Small intestine (tissue), 7 donors: ENCODE measurements around the gene NUP62. TPM values are rescaled to one million over a fixed set of nuclear protein-coding genes. Genes with fewer than 3 reads are reported as not detected.
A peak's percentile ranks its signal among the peaks of the same experiment; 100 is the strongest.

Experiments
- DNase-seq, 2 donors: peaks; one replicate each; pipeline versions ENCODE4 v3.0.0 to v3.0.0-alpha.2; 2013
- FAIRE-seq: peaks from 2 replicates; lab custom pipeline; 2012; peaks lifted over from hg19 to GRCh38; lab: Jason Lieb, UNC
- H3K27ac ChIP-seq, 3 donors: one replicate each; pipeline ENCODE4 v1.5.1; 2013; ENCODE audit warnings: low read length in 2 of 3, mild to moderate bottlenecking in 2 of 3, control low read depth in 1 of 3, inconsistent platforms in 1 of 3, low read depth in 1 of 3, moderate library complexity in 1 of 3
- H3K27me3 ChIP-seq, 3 donors: one replicate each; pipeline ENCODE4 v1.6.1; 2013; ENCODE audit warnings: low read length in 3 of 3, inconsistent platforms in 1 of 3; ENCODE audit not compliant: control insufficient read depth in 3 of 3, insufficient read depth in 3 of 3
- H3K36me3 ChIP-seq, 3 donors: one replicate each; pipeline ENCODE4 v1.6.1; 2013; ENCODE audit warnings: low read length in 3 of 3, inconsistent platforms in 1 of 3, low read depth in 1 of 3, mild to moderate bottlenecking in 1 of 3, moderate library complexity in 1 of 3; ENCODE audit not compliant: control insufficient read depth in 3 of 3, insufficient read depth in 2 of 3
- H3K4me1 ChIP-seq, 3 donors: one replicate each; pipeline ENCODE4 v1.6.1; 2013; ENCODE audit warnings: low read length in 2 of 3, inconsistent platforms in 1 of 3, low read depth in 1 of 3, mild to moderate bottlenecking in 1 of 3, moderate library complexity in 1 of 3; ENCODE audit not compliant: control insufficient read depth in 3 of 3, insufficient read depth in 2 of 3
- H3K4me3 ChIP-seq, 3 donors: one replicate each; pipeline ENCODE4 v1.5.1; 2013; ENCODE audit warnings: low read length in 3 of 3, control low read depth in 1 of 3, inconsistent platforms in 1 of 3, low read depth in 1 of 3, mild to moderate bottlenecking in 1 of 3, moderate library complexity in 1 of 3
- H3K9me3 ChIP-seq, 2 donors: one replicate each; pipeline ENCODE4 v1.6.1; 2013; ENCODE audit warnings: low read depth in 1 of 2, low read length in 1 of 2; ENCODE audit not compliant: control insufficient read depth in 2 of 2, insufficient read depth in 1 of 2
- WGBS, 3 donors: extraction: QIAGEN DNeasy Blood & Tissue Kit; methylation state at CpG; one replicate each; pipeline ENCODE4 v1.1.7; 2013; 5-methylcytosine and 5-hydroxymethylcytosine counted together
- polyA plus RNA-seq, 4 donors: library from polyadenylated mRNA; stranded (reverse) in 3 of 4; unstranded in 1 of 4; fragments of 200-250 nt in 3 of 4; fragments of 120-200 nt in 1 of 4; gene quantifications; one replicate each; pipeline versions ENCODE4 v1.2.1 to v1.2.3, GENCODE V29; 2013
- donor health status: healthy with polysubstance abuse.
- donor health status: control.
- donor health status: control.
- donor health status: Bipolar disorder and iron deficiency.
- donor health status: healthy.

Gene NUP62
- polyA plus RNA-seq, 4 donors = 20.5 to 44.0 (median 27.9) TPM

DNA sequence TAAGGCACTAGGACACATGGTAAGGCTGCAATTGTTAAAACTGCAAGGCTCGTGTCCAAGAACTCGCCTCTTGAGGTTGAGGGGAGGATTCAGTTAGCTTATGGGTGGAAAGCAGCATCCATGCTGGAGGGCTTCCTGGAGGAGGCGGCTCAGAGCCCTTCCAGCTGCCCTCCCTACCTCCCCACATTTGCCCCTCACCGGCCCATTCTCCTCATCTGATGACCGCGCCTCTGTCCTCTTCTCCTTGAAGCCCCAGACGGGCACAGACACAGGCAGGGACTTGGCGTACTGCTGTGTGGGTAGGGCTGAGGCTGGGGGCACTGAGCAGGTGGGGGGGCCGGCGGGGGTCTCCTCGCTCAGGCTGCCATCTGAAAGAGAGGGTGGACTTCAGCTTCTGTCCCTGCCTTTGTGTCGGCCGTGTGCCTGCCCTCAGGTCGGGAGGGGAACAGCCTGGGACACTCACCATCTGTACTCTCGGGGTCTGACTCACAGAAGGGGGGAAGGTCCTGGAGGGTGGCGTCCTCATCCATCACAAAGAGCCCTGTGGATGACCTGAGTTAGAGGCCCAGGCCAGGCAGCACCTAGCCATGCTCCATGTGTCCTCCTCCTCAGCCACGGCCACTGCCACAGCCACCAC, 57.8 kb downstream of the NUP62 start:
- Histone ChIP-seq H3K9me3 (peaks cover 0 to 4% of the 10 kb centered on the region in 2 donors), H3K4me1 (peaks cover 0 to 29% (median 4%) of the 10 kb centered on the region in 3 donors), H3K36me3 (peaks cover 0 to 38% (median 0%) of the 10 kb centered on the region in 3 donors), H3K27ac (no peak overlapping the region), H3K27me3 (no peaks in the 10 kb centered on the region), H3K4me3 (no peak overlapping the region)
- WGBS, 3 donors = 91 to 93% (median 92%) methylated on average over 16 to 17 of the region's 17 CpGs
- DNase-seq = no peak
- no peak for FAIRE-seq

DNA sequence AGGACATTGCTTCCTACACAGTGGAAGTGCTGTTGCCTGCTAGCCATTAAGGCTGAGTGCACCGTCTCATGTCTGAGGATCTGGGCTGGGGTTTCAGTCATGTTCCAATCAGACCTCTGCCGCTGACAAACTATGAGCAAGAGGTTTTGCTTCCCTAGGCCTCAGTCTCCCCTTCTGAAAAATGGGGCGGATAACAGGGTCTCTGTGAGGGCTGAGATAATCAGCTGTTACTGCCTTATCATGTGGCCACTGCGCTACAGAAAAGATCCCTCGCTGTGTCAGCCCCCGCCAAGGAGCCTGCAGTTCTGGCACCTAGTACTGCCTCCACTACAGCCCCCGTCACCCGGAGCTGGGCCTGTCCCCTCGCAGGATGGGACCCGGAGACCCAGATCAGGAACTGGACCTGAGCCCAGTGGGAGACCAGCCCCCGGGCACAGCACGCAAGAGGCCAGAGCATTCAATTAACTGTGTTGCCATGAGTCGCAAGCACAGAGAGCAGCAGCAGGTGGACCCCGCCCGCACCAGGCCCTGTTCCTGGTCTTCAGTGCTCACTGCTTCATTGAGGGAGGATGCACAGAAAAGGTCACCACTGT, 58.9 kb downstream of the NUP62 start:
- no peaks in the 10 kb centered on the region for H3K27me3 ChIP-seq
- H3K27ac ChIP-seq = peak overlapping the region; percentile 81 to 93 (median 87)
- H3K4me3 ChIP-seq = peak overlapping the region in 2 of 3 donors; percentile 51 to 52
- whole genome bisulfite sequencing, 3 donors = 77 to 79% (median 78%) methylated on average over 15 of the region's 15 CpGs
- FAIRE-seq = no peak
- DNase-seq = no peak
- H3K36me3 ChIP-seq = peaks cover 0 to 38% (median 0%) of the 10 kb centered on the region in 3 donors
- peaks cover 0 to 4% of the 10 kb centered on the region in 2 donors for H3K9me3 ChIP-seq
- peaks cover 2 to 38% (median 5%) of the 10 kb centered on the region in 3 donors for H3K4me1 ChIP-seq

DNA sequence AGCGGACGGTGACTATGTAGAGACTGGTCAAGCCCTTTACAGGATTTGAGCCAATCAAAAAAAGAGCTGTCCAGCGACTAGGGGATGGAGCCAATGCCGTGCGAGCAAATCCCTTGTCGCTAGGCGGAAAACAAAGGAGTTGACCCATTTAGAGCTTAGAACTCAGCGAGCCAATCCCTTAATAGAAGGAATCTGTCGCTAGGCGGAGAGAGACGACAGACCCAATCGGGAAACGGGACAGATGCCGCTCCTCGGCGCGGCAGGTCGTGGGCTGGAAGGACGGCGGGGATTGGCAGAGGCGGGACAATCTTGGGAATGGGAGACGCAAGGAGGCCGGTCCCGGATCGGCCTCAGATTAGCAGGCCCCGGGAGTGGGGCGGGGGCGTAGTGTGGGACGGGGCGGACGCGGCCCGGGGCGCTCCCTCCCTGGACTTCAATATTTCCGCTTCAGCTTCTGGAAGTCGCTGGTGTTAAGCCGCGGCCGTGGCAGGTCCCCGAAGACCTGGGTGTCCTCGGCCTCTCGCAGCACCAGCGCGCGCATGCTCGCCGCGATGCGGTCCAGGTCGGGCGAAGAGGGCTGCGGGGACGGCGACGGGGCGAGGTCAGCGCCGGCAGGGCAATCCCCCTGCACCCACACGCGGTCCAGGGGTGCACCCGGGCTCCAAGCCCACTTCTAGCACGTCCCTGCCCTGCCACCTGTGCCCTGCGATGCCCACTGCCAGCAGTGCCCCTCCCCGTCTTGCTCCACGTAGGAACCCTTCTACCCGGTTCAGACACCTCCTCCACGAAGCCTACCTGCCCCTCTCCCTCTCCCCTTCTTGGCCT, 59.6 kb downstream of the NUP62 start:
- 1% methylated on average over 53 to 67 of the region's 67 CpGs for WGBS, 3 donors
- FAIRE-seq = peak; percentile 98
- Histone ChIP-seq H3K4me1 (peaks cover 3 to 35% (median 6%) of the 10 kb centered on the region in 3 donors), H3K36me3 (peaks cover 0 to 43% (median 2%) of the 10 kb centered on the region in 3 donors), H3K27me3 (no peaks in the 10 kb centered on the region), H3K4me3 (peak overlapping the region; percentile 38 to 52 (median 51)), H3K9me3 (peaks cover 0 to 4% of the 10 kb centered on the region in 2 donors), H3K27ac (peak overlapping the region; percentile 81 to 94 (median 87))
- DNase-seq = peak; percentile 99 to 100

DNA sequence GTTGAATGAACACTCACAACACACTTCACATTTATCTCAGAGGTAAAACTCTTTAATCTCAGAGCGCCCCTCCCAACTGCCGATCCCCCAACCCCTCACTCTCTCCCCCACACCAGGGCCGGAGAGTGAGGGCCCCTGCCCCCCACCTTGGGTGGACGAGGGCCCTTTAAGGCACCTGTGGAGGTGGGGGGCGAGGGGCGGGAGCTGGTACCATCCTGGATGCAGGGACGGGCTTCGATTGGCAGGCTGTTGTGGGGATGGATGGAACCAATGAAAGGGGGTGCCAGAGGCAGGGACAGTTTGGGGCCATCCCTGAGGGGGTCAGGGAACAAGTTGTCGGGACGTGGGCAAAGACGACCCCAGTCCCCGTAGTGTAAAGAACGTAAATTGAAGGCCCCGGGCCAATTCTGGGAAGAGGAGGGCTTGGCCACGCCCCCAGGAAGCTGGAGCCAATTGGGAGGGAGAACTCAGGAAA, 60.3 kb downstream of the NUP62 start:
- no peak for FAIRE-seq
- Histone ChIP-seq H3K4me1 (peaks cover 3 to 35% (median 6%) of the 10 kb centered on the region in 3 donors), H3K27me3 (no peaks in the 10 kb centered on the region), H3K27ac (peak overlapping the region; percentile 45 to 94 (median 81)), H3K9me3 (peaks cover 0 to 4% of the 10 kb centered on the region in 2 donors), H3K36me3 (peaks cover 0 to 42% (median 3%) of the 10 kb centered on the region in 3 donors), H3K4me3 (peak overlapping the region in 2 of 3 donors; percentile 34 to 37)
- 1 to 2% (median 2%) methylated on average over 15 of the region's 15 CpGs for WGBS, 3 donors
- DNase-seq = no peak

DNA sequence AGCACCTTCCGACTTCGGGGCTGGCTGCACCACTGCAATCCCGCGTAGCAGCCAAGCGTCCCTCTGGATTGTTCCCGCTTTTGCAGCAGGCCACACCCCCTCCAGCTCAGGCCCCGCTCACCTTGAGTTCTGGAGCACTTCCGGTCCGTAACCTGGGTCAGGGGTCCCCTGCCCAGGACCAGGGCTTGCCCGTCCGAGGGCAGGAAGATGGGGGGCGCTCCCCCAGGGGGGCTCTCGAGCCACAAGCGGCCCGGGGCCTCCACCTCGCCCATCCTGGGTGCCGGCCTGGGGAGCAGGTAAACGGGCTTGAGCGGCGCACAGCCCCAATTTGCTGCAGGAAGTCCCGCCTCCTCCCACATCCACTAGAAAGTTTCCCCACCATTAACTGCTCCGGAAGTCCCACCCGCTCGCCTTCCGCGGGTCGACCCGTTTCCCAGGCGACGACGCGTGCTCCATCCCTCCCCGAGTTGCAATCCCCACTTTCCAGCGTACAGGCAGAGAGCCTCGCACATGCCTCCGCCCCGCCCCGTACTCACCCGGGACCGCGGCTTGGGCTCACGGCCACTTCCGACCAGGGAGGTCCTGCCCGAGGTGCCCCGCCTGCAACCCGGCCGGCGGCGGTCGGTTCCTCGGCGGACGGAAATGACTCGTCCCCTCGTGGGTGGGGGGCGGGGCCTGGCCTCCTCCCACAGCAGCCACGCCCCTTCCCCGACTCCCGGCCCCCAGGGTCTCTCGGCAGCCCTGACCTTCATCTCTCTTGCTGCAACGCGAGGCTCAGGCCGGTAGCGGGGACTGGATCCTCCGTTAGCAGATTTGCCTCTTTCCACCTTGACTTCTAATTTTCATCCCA, 62.1 kb downstream of the NUP62 start, which contains the start of gene PNKP:
Gene PNKP, minus strand, starts transcription at position 644 of the 850 bp plus-strand sequence. Its CDS starts 372 bp downstream, at position 272.
- FAIRE-seq (no peak), DNase-seq (peak; percentile 89 to 98)
- H3K27me3 ChIP-seq = no peaks in the 10 kb centered on the region
- H3K36me3 ChIP-seq = peaks cover 2 to 47% (median 9%) of the 10 kb centered on the region in 3 donors
- 1% methylated on average over 59 to 65 of the region's 65 CpGs for WGBS, 3 donors
- H3K4me1 ChIP-seq = peaks cover 3 to 35% (median 6%) of the 10 kb centered on the region in 3 donors
- peak within 1 kb of the TSS; percentile 74 to 96 (median 94) for H3K27ac ChIP-seq
- H3K9me3 ChIP-seq = peaks cover 0 to 4% of the 10 kb centered on the region in 2 donors
- peak within 1 kb of the TSS; percentile 45 to 93 (median 83) for H3K4me3 ChIP-seq

DNA sequence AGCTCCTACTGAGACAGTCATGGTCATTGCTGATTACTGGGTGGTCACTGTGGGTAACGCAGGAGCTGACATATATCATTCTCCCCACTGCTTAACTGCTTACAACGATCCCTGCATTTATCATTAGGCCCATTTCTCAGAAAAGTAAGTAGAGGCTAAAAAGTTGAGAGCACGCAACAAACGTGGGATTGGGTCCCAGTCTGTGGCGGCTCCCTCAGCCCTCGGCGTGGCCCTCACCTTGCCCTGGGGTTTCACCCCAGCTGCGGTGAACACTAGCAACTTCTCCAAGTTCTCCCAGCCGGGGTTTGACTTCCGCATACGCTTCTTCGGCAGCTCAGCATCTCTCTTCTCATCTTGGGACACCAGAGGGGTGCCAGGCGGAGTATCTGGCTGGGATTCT, 64.4 kb downstream of the NUP62 start:
- Histone ChIP-seq H3K9me3 (peaks cover 0 to 4% of the 10 kb centered on the region in 2 donors), H3K36me3 (peaks cover 8 to 52% (median 14%) of the 10 kb centered on the region in 3 donors), H3K4me1 (peaks cover 3 to 28% (median 6%) of the 10 kb centered on the region in 3 donors), H3K27ac (no peak overlapping the region), H3K27me3 (no peaks in the 10 kb centered on the region), H3K4me3 (no peak overlapping the region)
- no peak for DNase-seq
- no peak for FAIRE-seq
- WGBS, 3 donors = 91 to 93% (median 91%) methylated on average over 13 of the region's 13 CpGs

DNA sequence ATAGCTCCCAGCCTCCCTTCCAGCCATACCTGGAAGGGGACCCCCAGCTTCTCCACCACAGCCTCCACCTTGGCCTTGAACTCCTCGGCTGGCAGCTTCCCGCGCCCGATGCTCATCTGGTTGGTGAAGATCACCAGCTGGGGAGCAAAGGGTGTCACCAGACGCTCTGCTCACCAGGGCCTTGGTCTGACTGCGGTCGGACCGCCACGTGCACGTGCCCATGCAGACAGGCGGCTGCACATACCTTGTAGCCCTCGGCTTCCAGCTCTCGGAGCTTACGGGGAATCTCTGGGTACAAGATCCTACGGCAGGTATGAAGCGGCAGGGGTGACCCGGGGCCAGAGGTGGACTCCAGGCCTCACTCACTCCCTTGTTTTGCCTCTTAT, 65.4 kb downstream of the NUP62 start:
- peaks cover 8 to 60% (median 17%) of the 10 kb centered on the region in 3 donors for H3K36me3 ChIP-seq
- DNase-seq = no peak
- no peak for FAIRE-seq
- no peak overlapping the region for H3K27ac ChIP-seq
- H3K9me3 ChIP-seq = peaks cover 0 to 4% of the 10 kb centered on the region in 2 donors
- 90 to 93% (median 91%) methylated on average over 17 of the region's 17 CpGs for WGBS, 3 donors
- no peaks in the 10 kb centered on the region for H3K27me3 ChIP-seq
- H3K4me1 ChIP-seq = peaks cover 3 to 25% (median 6%) of the 10 kb centered on the region in 3 donors
- H3K4me3 ChIP-seq = no peak overlapping the region
